ENCODE measurements around the gene R3HDM1.
"Not testable (repeated sequence)": the region's sequence is repeated elsewhere in the genome, so short reads cannot be mapped to it uniquely, and the experiment has no call there.

R3HDM1 gene

DNA sequence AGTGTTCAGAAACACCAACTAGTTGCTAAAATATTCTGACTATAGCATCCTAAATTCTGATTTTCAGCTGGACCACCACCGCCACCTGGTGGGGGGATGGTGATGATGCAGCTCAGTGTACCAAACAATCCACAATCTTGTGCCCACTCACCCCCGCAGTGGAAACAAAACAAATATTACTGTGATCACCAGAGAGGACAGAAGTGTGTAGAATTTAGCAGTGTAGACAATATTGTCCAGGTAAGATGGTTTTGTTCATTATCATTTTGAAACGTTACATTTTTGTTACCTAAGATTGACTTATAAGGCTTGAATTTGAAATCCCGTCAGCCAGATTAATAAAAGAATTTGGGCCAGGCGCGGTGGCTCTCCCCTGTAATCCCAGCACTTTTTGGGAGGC, 178.7 kb downstream of the R3HDM1 start:
- peak; percentile 47 to 48 for DNase-seq (ENCODE audit: low read depth in 2 of 2)

DNA sequence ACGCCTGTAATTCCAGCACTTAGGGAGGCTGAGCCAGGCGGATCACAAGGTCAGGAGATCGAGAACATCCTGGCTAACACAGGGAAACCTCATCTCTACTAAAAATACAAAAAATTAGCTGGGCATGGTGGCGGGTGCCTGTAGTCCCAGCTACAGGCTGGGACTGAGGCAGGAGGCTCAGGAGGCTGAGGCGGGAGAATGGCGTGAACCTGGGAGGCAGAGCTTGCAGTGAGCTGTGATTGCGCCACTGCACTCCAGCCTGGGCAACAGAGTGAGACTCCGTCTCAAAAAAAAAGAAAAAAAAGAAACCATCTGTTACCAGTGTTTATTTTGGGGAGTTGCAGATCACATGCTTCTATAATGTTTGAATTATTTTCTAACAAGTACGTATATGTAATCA, 183.8 kb downstream of the R3HDM1 start:
- not testable (repeated sequence) for DNase-seq (ENCODE audit: low read depth in 2 of 2)

DNA sequence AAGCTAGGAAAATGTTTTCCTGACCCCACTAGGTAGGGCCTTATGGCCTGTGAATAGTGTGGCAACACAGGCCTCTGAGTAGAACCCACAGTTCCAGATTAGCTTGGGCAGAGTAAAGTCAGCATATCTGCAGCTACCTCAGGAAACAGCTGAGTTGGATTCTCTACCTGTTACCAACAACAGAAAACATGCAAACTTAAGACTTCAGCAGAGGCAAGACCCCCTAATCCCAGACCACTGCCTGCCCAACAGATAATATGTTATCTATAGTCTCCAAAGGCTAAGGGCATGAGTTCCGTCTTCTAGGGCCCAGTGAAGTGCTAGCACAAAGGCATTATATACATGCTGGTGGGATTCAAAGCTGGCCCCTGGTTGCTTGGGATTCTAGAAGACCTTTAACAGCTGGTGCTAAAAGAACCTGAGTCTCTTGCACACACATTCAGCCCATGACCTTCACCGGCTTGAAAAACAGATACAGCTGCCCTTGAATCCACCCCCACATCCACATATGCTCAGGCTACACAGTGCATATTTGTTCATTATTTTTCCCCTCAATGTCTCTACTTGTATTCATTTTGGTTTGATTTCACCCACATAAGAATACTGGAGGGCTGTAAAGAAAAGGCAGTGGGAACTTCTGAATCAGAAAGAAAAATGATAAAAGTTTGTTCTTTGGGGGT, 196.9 kb downstream of the R3HDM1 start:
- no peak for DNase-seq (ENCODE audit: low read depth in 2 of 2)

DNA sequence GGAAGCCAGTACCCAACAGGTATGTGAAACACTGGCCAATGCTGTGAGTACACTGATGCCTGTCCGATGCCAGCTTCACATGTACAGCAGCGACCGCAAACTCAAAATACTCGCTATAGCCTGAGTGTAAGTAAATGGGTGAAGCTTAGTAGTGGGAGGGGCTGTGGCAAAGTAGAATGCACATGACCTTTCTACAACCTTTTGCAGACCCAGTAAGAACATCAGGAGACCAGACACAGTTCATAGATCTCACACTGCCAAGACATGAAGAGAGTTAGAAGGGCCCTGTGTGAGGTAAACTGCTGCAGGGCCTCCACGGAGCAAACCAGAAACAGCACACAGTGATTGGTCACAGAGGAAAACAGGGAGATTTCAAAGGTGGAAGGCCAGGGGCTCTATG, 201.3 kb downstream of the R3HDM1 start:
- DNase-seq (ENCODE audit: low read depth in 2 of 2): no peak

- no peak for DNase-seq (ENCODE audit: low read depth in 2 of 2)
These were observed 201.8 kb downstream of the R3HDM1 start for GRCh38 chr2:135733045-135733444.

DNA sequence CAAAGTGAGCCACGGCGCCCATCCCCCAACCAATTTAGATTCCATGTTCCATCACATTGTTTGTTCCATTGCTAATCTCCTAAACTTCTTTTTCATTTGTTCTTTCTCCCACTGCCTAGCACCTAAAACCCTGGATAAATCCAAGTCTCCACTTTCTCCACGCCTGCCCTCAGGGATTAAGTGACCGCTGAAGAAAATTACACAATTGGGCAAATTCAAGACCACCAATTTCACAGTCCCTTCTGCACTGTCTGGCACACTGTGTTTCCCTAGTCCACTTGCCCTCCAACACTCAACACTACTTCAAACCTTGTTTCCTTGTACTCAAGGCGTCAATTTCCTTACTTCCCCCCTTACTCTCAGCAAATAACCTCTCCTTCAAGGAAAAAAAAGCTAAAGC, 205.3 kb downstream of the R3HDM1 start:
- DNase-seq (ENCODE audit: low read depth in 2 of 2): no peak

DNA sequence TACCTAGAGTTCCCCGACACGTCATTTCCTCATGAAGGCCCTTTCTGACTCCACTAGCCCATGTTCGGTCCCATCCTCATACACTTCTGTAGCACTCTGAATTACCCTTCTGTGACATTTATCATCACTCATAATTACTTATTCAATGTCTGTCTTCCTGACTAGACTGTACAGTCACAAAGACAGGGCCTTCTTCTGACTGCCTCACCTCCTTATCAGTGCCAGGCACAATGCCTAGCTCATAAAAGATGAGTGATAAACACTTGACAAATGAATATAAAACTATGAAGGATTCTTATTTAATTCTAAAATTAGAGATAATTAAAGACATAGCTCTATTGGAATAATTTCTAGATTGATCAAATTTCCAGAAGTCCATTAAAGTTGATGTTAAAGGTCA, 208.9 kb downstream of the R3HDM1 start:
- no peak for DNase-seq (ENCODE audit: low read depth in 2 of 2)

GRCh38 chr2:135741043-135741394, 209.7 kb downstream of the R3HDM1 start:
- no peak for DNase-seq (ENCODE audit: low read depth in 2 of 2)

GRCh38 chr2:135741395-135742324, 210.4 kb downstream of the R3HDM1 start, which contains the start of gene UBXN4:
Gene UBXN4, plus strand, starts transcription at chr2:135741855. Its CDS starts 75 bp downstream, at chr2:135741930.
- peak; percentile 93 to 97 for DNase-seq (ENCODE audit: low read depth in 2 of 2)

DNA sequence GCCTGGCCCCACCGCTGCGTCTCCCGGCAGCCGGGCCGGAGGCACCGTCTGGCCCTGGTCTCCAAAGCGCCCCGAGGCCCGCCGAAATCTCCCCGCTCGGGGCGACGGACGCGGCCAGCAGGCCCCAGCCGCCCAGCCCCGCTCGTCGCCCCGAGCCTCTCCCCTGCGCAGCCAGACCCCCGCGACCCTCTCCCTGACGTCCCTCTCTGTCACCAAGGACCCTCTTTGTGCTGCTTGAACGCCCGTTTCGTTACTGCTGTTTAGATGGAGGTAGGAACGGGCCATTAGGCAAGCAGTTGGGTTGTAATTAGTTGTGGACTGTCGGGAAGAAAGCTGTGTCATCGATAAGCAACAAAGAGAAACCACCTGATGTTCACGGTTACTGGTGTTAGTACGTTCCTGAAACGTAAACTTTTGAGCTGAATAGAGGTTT, 211.1 kb downstream of the R3HDM1 start:
- peak in 1 of 2 donors; percentile 28 for DNase-seq (ENCODE audit: low read depth in 2 of 2)

DNA sequence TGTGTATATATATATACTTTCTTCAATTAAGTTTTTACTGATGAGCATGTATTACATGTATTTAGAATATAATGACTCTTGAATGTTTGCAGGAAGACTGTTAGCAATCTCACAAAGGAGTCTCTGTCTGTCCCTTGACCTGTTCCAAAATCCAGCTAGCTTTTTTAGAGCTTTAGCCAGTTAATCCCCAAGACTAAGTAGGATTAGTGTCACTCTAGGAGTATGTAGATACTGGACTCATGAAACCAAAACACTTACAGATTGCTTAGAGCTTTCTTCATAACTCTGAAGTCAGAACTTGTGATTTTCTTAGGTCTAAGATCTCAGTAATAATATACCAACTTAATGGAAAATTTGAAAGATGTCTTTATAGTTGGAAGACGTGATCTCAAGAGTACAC, 212.6 kb downstream of the R3HDM1 start:
- DNase-seq (ENCODE audit: low read depth in 2 of 2): no peak

DNA sequence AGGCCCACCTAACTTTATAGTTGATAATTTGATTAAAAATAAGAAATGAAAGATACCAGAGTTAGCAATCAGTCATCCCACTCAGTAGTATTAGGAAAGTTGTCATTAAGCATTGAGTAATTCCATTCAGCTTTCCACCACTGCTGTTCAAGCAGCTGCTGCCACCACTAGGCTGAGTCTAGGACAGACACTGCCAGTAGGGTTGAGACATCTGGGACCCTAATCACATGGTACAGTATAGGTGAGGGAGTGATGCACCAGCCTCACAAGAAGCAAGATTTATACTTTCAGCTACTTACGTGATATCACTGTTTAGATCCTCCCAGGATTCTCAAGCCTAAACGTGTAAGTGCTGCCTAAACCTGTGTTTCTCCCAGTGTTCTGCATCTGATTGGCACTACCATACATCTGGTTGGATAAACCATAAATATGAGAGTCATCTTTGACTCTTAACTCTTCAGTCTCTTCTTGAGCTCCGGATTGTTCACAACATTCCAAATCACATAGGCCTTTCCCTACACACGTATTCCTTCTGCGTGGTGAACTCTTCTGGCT, 213.6 kb downstream of the R3HDM1 start:
- no peak for DNase-seq (ENCODE audit: low read depth in 2 of 2)

DNA sequence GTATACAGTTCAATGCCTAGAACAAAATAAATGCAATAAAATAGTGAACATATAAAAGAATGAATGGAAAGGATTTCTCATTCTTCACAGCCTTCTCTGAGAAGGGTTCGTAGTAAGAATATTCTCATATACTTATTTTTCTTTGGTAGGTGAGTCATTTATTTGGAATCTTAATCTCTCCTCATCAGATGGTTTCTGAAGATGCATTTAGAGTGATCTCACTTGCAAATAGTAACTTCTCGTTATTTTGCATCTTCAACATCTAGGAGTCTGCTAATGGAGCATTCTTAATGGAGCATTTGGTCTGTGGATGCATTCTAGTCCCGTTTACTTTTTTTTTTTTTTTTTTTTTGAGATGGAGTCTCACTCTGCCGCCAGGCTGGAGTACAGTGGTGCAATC, 214.3 kb downstream of the R3HDM1 start:
- DNase-seq (ENCODE audit: low read depth in 2 of 2): no peak

DNA sequence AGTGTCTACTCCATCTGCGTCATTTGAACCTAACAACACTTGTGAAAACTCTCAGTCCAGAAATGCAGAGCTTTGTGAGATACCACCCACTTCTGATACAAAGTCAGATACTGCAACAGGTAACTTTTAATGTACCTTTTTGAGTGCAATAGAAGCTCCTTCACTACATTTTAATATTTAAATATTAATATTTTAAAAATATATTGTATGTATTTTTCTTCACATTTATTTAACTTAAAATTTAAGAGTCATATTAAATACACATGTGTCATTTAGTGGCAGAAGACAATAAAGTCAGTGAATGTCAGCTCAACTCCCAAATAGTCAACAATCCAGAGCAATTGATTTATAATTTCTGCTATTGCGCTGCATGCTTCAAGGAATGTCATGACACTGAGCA, 224.3 kb downstream of the R3HDM1 start:
- no peak for DNase-seq (ENCODE audit: low read depth in 2 of 2)

DNA sequence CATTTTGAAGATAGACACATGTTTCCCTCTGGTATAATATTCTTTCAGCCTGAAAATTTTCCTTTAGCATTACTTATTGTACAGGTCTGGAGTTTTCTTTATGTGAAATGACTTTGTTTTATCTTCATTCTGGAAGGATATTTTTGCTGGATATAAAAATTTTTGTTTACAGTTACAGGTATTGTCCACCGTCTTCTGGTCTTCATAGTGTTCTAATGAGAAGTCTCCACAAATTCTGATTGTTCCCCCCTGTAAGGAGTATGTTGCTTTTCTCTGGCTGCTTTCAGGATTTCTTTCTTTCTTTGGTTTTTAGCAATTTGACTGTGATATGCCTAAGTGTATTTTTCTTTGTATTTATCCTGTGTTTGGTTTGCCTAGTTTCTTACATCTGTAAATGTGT, 225.4 kb downstream of the R3HDM1 start:
- no peak for DNase-seq (ENCODE audit: low read depth in 2 of 2)

GRCh38 chr2:135762022-135762421, 230.7 kb downstream of the R3HDM1 start:
- no peak for DNase-seq (ENCODE audit: low read depth in 2 of 2)

- no peak for DNase-seq (ENCODE audit: low read depth in 2 of 2)
These were observed 231.2 kb downstream of the R3HDM1 start for GRCh38 chr2:135762530-135762929.

- DNase-seq (ENCODE audit: low read depth in 2 of 2): no peak
These were observed 237.6 kb downstream of the R3HDM1 start for GRCh38 chr2:135768863-135769262.

DNA sequence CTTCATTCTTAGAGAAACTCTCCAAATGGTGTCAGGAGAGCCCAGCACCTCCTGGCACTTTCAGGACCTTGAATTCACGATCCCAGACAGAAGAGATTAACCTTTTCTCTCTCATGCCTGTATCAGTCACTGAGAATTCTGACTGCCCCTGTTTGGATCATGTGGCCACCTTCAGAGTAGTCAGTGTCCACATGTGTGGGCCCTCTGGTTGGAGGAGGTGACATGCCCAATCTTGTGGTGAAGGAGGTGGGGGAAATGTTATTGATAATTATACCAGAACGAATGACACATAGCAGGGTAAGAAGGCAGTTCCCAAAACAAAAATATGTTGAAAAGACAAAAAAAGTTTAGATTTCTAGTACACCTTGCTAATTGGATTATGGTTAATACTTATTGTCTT, 242.0 kb downstream of the R3HDM1 start:
- no peak for DNase-seq (ENCODE audit: low read depth in 2 of 2)

GRCh38 chr2:135773917-135774316, 242.6 kb downstream of the R3HDM1 start:
- no peak for DNase-seq (ENCODE audit: low read depth in 2 of 2)
